NCI-H2081 treated with DMSO at 0.1 percent for 48 hours (cell line): ENCODE measurements around the gene PRKAG2.
"Not testable (repeated sequence)": the region's sequence is repeated elsewhere in the genome, so short reads cannot be mapped to it uniquely, and the experiment has no call there.

Experiments
- DNase-seq: peaks from one replicate; lab custom pipeline; 2025; lab: John Stamatoyannopoulos, UW

The PRKAG2 gene

GRCh38 chr7:151876899-151877777 is at the start of gene PRKAG2:
Gene PRKAG2, minus strand, starts transcription at chr7:151877115. Its CDS starts 495 bp downstream, at chr7:151876620.
- DNase-seq, result peak; percentile 61

GRCh38 chr7:151926336-151926712 is 49.4 kb upstream of the PRKAG2 start:
- no peak for DNase-seq

GRCh38 chr7:151925446-151926335 is 48.8 kb upstream of the PRKAG2 start:
- DNase-seq, result peak; percentile 99

- DNase-seq, result no peak
These were observed 47.6 kb upstream of the PRKAG2 start for GRCh38 chr7:151924508-151924907.

- DNase-seq, result no peak
These were observed 47.1 kb upstream of the PRKAG2 start for GRCh38 chr7:151924001-151924400.

- DNase-seq, result no peak
These were observed 46.4 kb upstream of the PRKAG2 start for GRCh38 chr7:151923097-151923876.

GRCh38 chr7:151921451-151921850 is 44.5 kb upstream of the PRKAG2 start:
- DNase-seq, result no peak

- DNase-seq, result no peak
These were observed 43.6 kb upstream of the PRKAG2 start for GRCh38 chr7:151920488-151920887.

- DNase-seq, result no peak
These were observed 42.7 kb upstream of the PRKAG2 start for GRCh38 chr7:151919595-151919994.

GRCh38 chr7:151918510-151918843 is 41.6 kb upstream of the PRKAG2 start:
- DNase-seq, result no peak

- no peak for DNase-seq
These were observed 41.0 kb upstream of the PRKAG2 start for GRCh38 chr7:151917791-151918509.

- DNase-seq, result no peak
These were observed 37.1 kb upstream of the PRKAG2 start for GRCh38 chr7:151914051-151914450.

- not testable (repeated sequence) for DNase-seq
These were observed 33.7 kb upstream of the PRKAG2 start for GRCh38 chr7:151910655-151911054.

GRCh38 chr7:151907115-151907514 is 30.2 kb upstream of the PRKAG2 start:
- not testable (repeated sequence) for DNase-seq

GRCh38 chr7:151905766-151906165 is 28.9 kb upstream of the PRKAG2 start:
- DNase-seq, result no peak

GRCh38 chr7:151905353-151905752 is 28.4 kb upstream of the PRKAG2 start:
- DNase-seq, result no peak

GRCh38 chr7:151904270-151904669 is 27.4 kb upstream of the PRKAG2 start:
- DNase-seq, result no peak

- DNase-seq, result no peak
These were observed 26.5 kb upstream of the PRKAG2 start for GRCh38 chr7:151903249-151904032.

- no peak for DNase-seq
These were observed 25.4 kb upstream of the PRKAG2 start for GRCh38 chr7:151902311-151902710.

- no peak for DNase-seq
These were observed 24.9 kb upstream of the PRKAG2 start for GRCh38 chr7:151901828-151902227.
